B cell (primary cell): ENCODE results near the gene KRT20. TPM values are rescaled to one million over a fixed set of nuclear protein-coding genes. Genes with fewer than 3 reads are reported as not detected.

Experiments used
- ATAC-seq: fragments of 200-7000 bp; cut with Tn5 transposase; one replicate; pipeline ENCODE4 v1.10.0; 2021; ENCODE audit warnings: low read depth, mild to moderate bottlenecking, moderate number of reproducible peaks, moderate library complexity
- CTCF ChIA-PET: fragments of 350-600 bp; sonication (Branson Sonifier 250); formaldehyde crosslinking; loops from one replicate; lab custom pipeline; 2021; ENCODE audit warnings: antibody characterized with exemption, inconsistent platforms; lab: Charles Lee
- POLR2A ChIA-PET: fragments of 350-600 bp; sonication (Branson Sonifier 250); formaldehyde crosslinking; loops from one replicate; lab custom pipeline; 2021; ENCODE audit warnings: antibody characterized with exemption; lab: Charles Lee
- DNase-seq: peaks from one replicate; pipeline ENCODE4 v3.0.0; 2013
- H2AFZ ChIP-seq: 2 replicates; pipeline ENCODE4 v1.6.1; 2012; ENCODE audit warnings: mild to moderate bottlenecking, low read depth, low read length; ENCODE audit not compliant: insufficient read depth, poor library complexity, severe bottlenecking
- H3K27ac ChIP-seq, 2 donors: 1 replicate in 1 of 2; 2 replicates in 1 of 2; pipeline ENCODE4 v1.5.1; 2012 to 2013; ENCODE audit warnings: low read length in 2 of 2, mild to moderate bottlenecking in 2 of 2, moderate library complexity in 1 of 2
- H3K27me3 ChIP-seq, 4 experiments: fragments of 200-600 bp in 1 of 4; sonication (generic) in 1 of 4; replicated peaks in 1 of 4; 1 replicate in 2 of 4; 2 replicates in 2 of 4; pipeline versions ENCODE4 v1.6.1 to v1.7.0; 2013 to 2016; ENCODE audit warnings: low read length in 3 of 4, mild to moderate bottlenecking in 2 of 4, mixed read lengths in 1 of 4, moderate library complexity in 1 of 4; ENCODE audit not compliant: insufficient read depth in 4 of 4, control insufficient read depth in 3 of 4; ENCODE audit errors: control extremely low read depth in 1 of 4
- H3K36me3 ChIP-seq, 2 experiments: replicated peaks in 1 of 2; 1 replicate in 1 of 2; 2 replicates in 1 of 2; pipeline versions ENCODE4 v1.6.1 to v1.7.1; 2013; ENCODE audit warnings: low read length in 1 of 2; ENCODE audit not compliant: insufficient read depth in 2 of 2, control insufficient read depth in 1 of 2; ENCODE audit errors: control extremely low read depth in 1 of 2, extremely low read depth in 1 of 2
- H3K4me1 ChIP-seq, 2 donors: fragments of 200-600 bp in 1 of 2; sonication (generic) in 1 of 2; 1 replicate in 1 of 2; 2 replicates in 1 of 2; pipeline versions ENCODE4 v1.5.1 to v1.6.1; 2013 to 2017; ENCODE audit warnings: low read length in 2 of 2; ENCODE audit not compliant: control insufficient read depth in 2 of 2, insufficient read depth in 2 of 2
- H3K4me2 ChIP-seq: replicated peaks from 2 replicates; pipeline ENCODE3; 2012; ENCODE audit warnings: mild to moderate bottlenecking, low read depth, low read length; ENCODE audit not compliant: poor library complexity, severe bottlenecking
- H3K4me3 ChIP-seq, 5 experiments: fragments of 200-600 bp in 1 of 5; sonication (generic) in 1 of 5; 1 replicate in 3 of 5; 2 replicates in 2 of 5; pipeline versions ENCODE4 v1.5.1 to v1.7.0; 2011 to 2016; ENCODE audit warnings: low read length in 4 of 5, mild to moderate bottlenecking in 4 of 5, low read depth in 2 of 5, control low read depth in 1 of 5, moderate library complexity in 1 of 5; ENCODE audit not compliant: insufficient read depth in 1 of 5; ENCODE audit errors: control extremely low read depth in 1 of 5, extremely low read depth in 1 of 5
- H3K79me2 ChIP-seq: fragments of 200-600 bp; sonication (generic); one replicate; pipeline ENCODE4 v1.6.0; 2016; ENCODE audit warnings: low read length; ENCODE audit not compliant: control insufficient read depth, insufficient read depth
- H3K9ac ChIP-seq: fragments of 200-600 bp; sonication (generic); 2 replicates; pipeline ENCODE4 v1.6.1; 2017; ENCODE audit warnings: mild to moderate bottlenecking, low read length, moderate library complexity
- H3K9me3 ChIP-seq, 3 donors: one replicate each; pipeline versions ENCODE4 v1.6.1 to v1.7.1; 2013; ENCODE audit warnings: low read length in 2 of 3; ENCODE audit not compliant: control insufficient read depth in 2 of 3, insufficient read depth in 1 of 3; ENCODE audit errors: control extremely low read depth in 1 of 3
- H4K20me1 ChIP-seq: 2 replicates; pipeline ENCODE4 v1.6.0; 2012; ENCODE audit warnings: mild to moderate bottlenecking, low read length; ENCODE audit not compliant: insufficient read depth, control insufficient read depth, poor library complexity, severe bottlenecking
- H3K27ac Mint-ChIP-seq: one replicate; pipeline ENCODE4 v1.8.0; 2021; ENCODE audit warnings: mixed read lengths
- H3K27me3 Mint-ChIP-seq: one replicate; pipeline ENCODE4 v1.8.0; 2021; ENCODE audit warnings: mixed read lengths
- H3K4me1 Mint-ChIP-seq: one replicate; pipeline ENCODE4 v1.8.0; 2021; ENCODE audit warnings: mixed read lengths
- H3K4me3 Mint-ChIP-seq: one replicate; pipeline ENCODE4 v1.8.0; 2021; ENCODE audit warnings: mixed read lengths
- H3K9me3 Mint-ChIP-seq: one replicate; pipeline ENCODE4 v1.8.0; 2022; ENCODE audit warnings: mixed read lengths; ENCODE audit not compliant: insufficient read depth
- CTCF ChIP-seq: fragments of 200-600 bp; IDR thresholded peaks from one replicate; pipeline ENCODE4 v1.8.0; 2022; ENCODE audit warnings: antibody characterized with exemption, mild to moderate bottlenecking
- EZH2 ChIP-seq: IDR thresholded peaks from 2 replicates; pipeline ENCODE4 v1.6.1; 2012; ENCODE audit warnings: borderline replicate concordance, low read depth, mild to moderate bottlenecking, moderate library complexity, low read length; ENCODE audit not compliant: insufficient read depth, poor library complexity, severe bottlenecking
- WGBS: methylation state at CpG from one replicate; pipeline ENCODE4 v1.1.5; 2013; ENCODE audit warnings: missing lambda C conversion rate; ENCODE audit not compliant: insufficient coverage; 5-methylcytosine and 5-hydroxymethylcytosine counted together
- intact Hi-C: fragments of 100-400 bp; cut with micrococcal nuclease; formaldehyde crosslinking; loops from one replicate; pipeline ENCODE4 v1.10.0; 2022
- polyA plus RNA-seq: library from polyadenylated mRNA; depleted of rRNA; stranded (reverse); fragments of >200 nt; gene quantifications from 2 replicates; pipeline ENCODE4 v1.2.3, GENCODE V29; 2012
- total RNA-seq, 2 donors: library from RNA; stranded (reverse); fragments of 120-200 nt in 1 of 2; gene quantifications; 1 replicate in 1 of 2; 2 replicates in 1 of 2; pipeline versions ENCODE4 v1.2.3 to v1.2.4, GENCODE V29; 2013 to 2022

The KRT20 gene
- total and polyA plus RNA-seq, 2 donors (not counting 1 experiment from before 2014, with no cell fraction given), result not detected

- ChIA-PET POLR2A (no interaction called here), CTCF (interaction anchor here (0.9 to 2.6 kb wide), 12 partner anchors 9 to 839 kb away, joined by 3 to 18 read pairs (median 6); no protein-coding TSS in a partner anchor)
- no peak overlapping the region for H3K27ac Mint-ChIP-seq
Measured at GRCh38 chr17:40857535-40857934, 27.5 kb downstream of the KRT20 start.

More at GRCh38 chr17:40857535-40857934, 27.5 kb downstream of the KRT20 start:
- TF ChIP-seq EZH2 (no peak), CTCF (no peak)
- no peak overlapping the region for H2AFZ ChIP-seq
- H3K36me3 ChIP-seq, result no peaks in the 10 kb centered on the region
- Mint-ChIP-seq H3K4me3 (no peak overlapping the region), H3K4me1 (no peaks in the 10 kb centered on the region), H3K9me3 (no peaks in the 10 kb centered on the region), H3K27me3 (peaks cover 48% of the 10 kb centered on the region)
- peaks cover 0 to 8% (median 0%) of the 10 kb centered on the region in 4 experiments for H3K27me3 ChIP-seq
- intact Hi-C loops, result loop anchor here (1.0 kb wide), 2 partner anchors 791 to 805 kb away; no protein-coding TSS in a partner anchor
- no peaks in the 10 kb centered on the region for H3K9me3 ChIP-seq
- H3K4me3 ChIP-seq, result no peak overlapping the region
- H3K27ac ChIP-seq, result no peak overlapping the region
- no peaks in the 10 kb centered on the region for H3K79me2 ChIP-seq
- DNase-seq (no peak), ATAC-seq (no peak)
- no peak overlapping the region for H3K4me2 ChIP-seq
- no peaks in the 10 kb centered on the region for H4K20me1 ChIP-seq
- no peak overlapping the region for H3K9ac ChIP-seq
- H3K4me1 ChIP-seq, result no peaks in the 10 kb centered on the region
- 100% methylated on average over 4 of the region's 5 CpGs for WGBS
